K562 (cell line): Measurements from ENCODE around the gene HCRT. TPM values are rescaled to one million over a fixed set of nuclear protein-coding genes. Genes with fewer than 3 reads are reported as not detected.

Source experiments
- EP400 ChIP-seq: fragments of 450-650 bp; IDR thresholded peaks from 2 replicates; pipeline ENCODE4 v1.6.1; 2017; ENCODE audit warnings: antibody characterized with exemption, mild to moderate bottlenecking, moderate library complexity
- ERF ChIP-seq: fragments of 450-650 bp; formaldehyde crosslinking; IDR thresholded peaks from 2 replicates; pipeline ENCODE4 v1.4.0; 2020; ENCODE audit warnings: mild to moderate bottlenecking, mixed read lengths
- JUN ChIP-seq, 2 experiments: sonication (generic) in 1 of 2; formaldehyde crosslinking in 1 of 2; IDR thresholded peaks; 2 replicates each; pipeline versions ENCODE4 v1.6.1 to v1.8.0; 2012 to 2022; ENCODE audit warnings: borderline replicate concordance in 2 of 2, mild to moderate bottlenecking in 2 of 2, improper control_type of control experiment in 1 of 2, low read depth in 1 of 2, low read length in 1 of 2, missing genetic modification reagents in 1 of 2
- MTA1 ChIP-seq: fragments of 450-650 bp; IDR thresholded peaks from 2 replicates; pipeline ENCODE4 v1.6.1; 2017; ENCODE audit warnings: borderline replicate concordance
- MYC ChIP-seq, 2 experiments: fragments of 250-450 bp in 1 of 2; sonication (Bioruptor Pico) in 1 of 2; IDR thresholded peaks; 2 replicates each; pipeline versions ENCODE4 v1.5.1 to v1.6.1; 2012 to 2021; ENCODE audit warnings: low read depth in 2 of 2, borderline replicate concordance in 1 of 2, improper control_type of control experiment in 1 of 2, low read length in 1 of 2, mild to moderate bottlenecking in 1 of 2, moderate library complexity in 1 of 2
- NUFIP1 ChIP-seq: fragments of 450-650 bp; IDR thresholded peaks from 2 replicates; pipeline ENCODE4 v1.6.1; 2018; ENCODE audit not compliant: partially characterized antibody
- RBM39 ChIP-seq: fragments of 200-400 bp; formaldehyde crosslinking; optimal IDR thresholded peaks from 2 replicates; pipeline ENCODE3; 2018; ENCODE audit warnings: low read depth, low read length
- SMC3 ChIP-seq: conservative IDR thresholded peaks from 2 replicates; pipeline ENCODE4 v1.6.1; 2011; ENCODE audit warnings: low read depth, low read length, improper control_type of control experiment; ENCODE audit not compliant: insufficient read depth
- TOE1 ChIP-seq, 2 experiments: fragments of 450-650 bp in 1 of 2; sonication (generic) in 1 of 2; formaldehyde crosslinking in 1 of 2; IDR thresholded peaks; 2 replicates each; pipeline versions ENCODE4 v1.7.1 to v1.8.0; 2016 to 2022; ENCODE audit warnings: borderline replicate concordance in 2 of 2, mild to moderate bottlenecking in 2 of 2, antibody characterized with exemption in 1 of 2, inconsistent platforms in 1 of 2, low read depth in 1 of 2, missing genetic modification reagents in 1 of 2, moderate library complexity in 1 of 2
- WHSC1 ChIP-seq: IDR thresholded peaks from one replicate; pipeline ENCODE4 v1.6.1; 2012; ENCODE audit warnings: low read length, control low read depth, inconsistent platforms
- ZNF175 ChIP-seq: fragments of 200-800 bp; sonication (Bioruptor generic); IDR thresholded peaks from 2 replicates; pipeline ENCODE4 v1.6.1; 2016; ENCODE audit warnings: low read depth, mild to moderate bottlenecking, missing genetic modification characterization, missing compliant biosample characterization
- polyA plus RNA-seq, 8 experiments: library from polyadenylated mRNA; depleted of rRNA in 4 of 8; stranded (reverse) in 5 of 8; unstranded in 3 of 8; fragments of >200 nt; fragmentation: Nextera tagmentation in 2 of 8; fragmentation: Illumina TruSeq in 1 of 8; extraction: Ambion mirVana in 2 of 8; extraction: Trizol in 1 of 8; gene quantifications; 2 replicates each; pipeline versions ENCODE4 v1.2.1 to v1.2.3, GENCODE V29; 2011 to 2014; ENCODE audit warnings: inconsistent platforms in 1 of 8, missing spikeins in 1 of 8
- total RNA-seq, 7 experiments: library from RNA; depleted of rRNA in 6 of 7; stranded (reverse); fragments of >200 nt in 6 of 7; fragmentation: Illumina TruSeq in 2 of 7; extraction: Trizol in 2 of 7; gene quantifications; 2 replicates each; pipeline versions ENCODE4 v1.2.1 to v1.2.3, GENCODE V29; 2011 to 2021; ENCODE audit warnings: low replicate concordance in 1 of 7
- TF ChIP-seq, protein P1 (sequence below), 2 experiments: fragments of 450-650 bp; IDR thresholded peaks; 2 replicates each; pipeline ENCODE4 v1.6.1; 2018; ENCODE audit warnings: mild to moderate bottlenecking in 2 of 2, low read depth in 1 of 2; ENCODE audit not compliant: partially characterized antibody in 2 of 2
- TF ChIP-seq, protein P2 (sequence below): sonication (generic); formaldehyde crosslinking; IDR thresholded peaks from 2 replicates; pipeline ENCODE4 v1.8.1; 2023; ENCODE audit warnings: mild to moderate bottlenecking, missing genetic modification reagents
- TF ChIP-seq, protein P3 (sequence below): sonication (generic); formaldehyde crosslinking; IDR thresholded peaks from 2 replicates; pipeline ENCODE4 v1.5.0; 2020; ENCODE audit warnings: missing genetic modification reagents
- TF ChIP-seq, protein P4 (sequence below): fragments of 250-450 bp; sonication (Bioruptor Pico); IDR thresholded peaks from 2 replicates; pipeline ENCODE4 v1.8.0; 2021; ENCODE audit warnings: moderate library complexity, mild to moderate bottlenecking, inconsistent platforms

Gene HCRT
- total and polyA plus RNA-seq, 9 of the 15 experiments (the other 6 are each of a cell fraction or from before 2014, with no cell fraction given) = not detected

DNA sequence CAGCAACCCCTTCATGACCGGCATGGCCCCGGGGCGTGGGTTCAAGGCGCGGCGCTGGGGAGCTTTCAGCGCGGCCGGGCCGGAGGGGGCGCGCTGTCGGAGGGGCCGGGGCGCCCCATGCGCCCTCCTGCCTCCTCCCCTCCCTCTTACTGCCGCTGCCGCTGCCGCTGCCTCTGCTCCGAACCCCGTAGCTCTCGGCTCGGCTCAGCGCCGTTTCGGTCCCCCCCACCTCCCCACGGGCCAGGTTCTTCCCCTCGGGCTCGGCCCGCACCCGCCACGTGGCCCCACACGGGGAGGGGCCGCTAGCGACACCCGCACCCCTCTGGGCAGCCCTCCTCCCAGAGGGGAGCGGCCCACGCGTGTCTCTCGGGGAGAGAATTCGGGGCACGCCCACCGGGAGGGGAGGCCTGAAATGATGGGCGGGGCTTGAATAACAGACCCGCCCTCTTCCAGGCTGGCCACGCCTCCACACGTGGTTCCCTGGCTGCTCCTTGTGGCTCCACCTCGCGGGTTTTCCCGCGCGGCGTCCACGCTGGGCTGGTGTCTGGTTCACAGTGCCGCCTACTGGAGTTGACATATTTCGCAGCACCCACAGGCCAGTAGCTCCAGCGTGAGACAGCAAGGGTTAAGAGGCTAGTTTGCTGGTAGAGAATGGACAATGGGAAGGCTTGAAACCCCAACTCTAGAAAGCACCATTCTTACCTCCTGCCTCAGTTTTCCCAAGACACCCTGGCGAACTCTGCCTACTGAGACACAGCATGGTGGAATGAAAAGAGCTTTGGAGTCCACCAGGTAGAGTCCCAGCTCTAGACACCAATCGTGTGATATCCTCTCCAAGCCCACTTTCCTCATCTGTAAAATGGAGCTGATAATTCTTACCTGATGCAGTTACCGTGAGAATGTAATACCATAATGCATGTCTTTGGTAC is 4.1 kb downstream of the HCRT start, which contains the start of gene KCNH4 (continued):
- TF ChIP-seq, protein P1, sequence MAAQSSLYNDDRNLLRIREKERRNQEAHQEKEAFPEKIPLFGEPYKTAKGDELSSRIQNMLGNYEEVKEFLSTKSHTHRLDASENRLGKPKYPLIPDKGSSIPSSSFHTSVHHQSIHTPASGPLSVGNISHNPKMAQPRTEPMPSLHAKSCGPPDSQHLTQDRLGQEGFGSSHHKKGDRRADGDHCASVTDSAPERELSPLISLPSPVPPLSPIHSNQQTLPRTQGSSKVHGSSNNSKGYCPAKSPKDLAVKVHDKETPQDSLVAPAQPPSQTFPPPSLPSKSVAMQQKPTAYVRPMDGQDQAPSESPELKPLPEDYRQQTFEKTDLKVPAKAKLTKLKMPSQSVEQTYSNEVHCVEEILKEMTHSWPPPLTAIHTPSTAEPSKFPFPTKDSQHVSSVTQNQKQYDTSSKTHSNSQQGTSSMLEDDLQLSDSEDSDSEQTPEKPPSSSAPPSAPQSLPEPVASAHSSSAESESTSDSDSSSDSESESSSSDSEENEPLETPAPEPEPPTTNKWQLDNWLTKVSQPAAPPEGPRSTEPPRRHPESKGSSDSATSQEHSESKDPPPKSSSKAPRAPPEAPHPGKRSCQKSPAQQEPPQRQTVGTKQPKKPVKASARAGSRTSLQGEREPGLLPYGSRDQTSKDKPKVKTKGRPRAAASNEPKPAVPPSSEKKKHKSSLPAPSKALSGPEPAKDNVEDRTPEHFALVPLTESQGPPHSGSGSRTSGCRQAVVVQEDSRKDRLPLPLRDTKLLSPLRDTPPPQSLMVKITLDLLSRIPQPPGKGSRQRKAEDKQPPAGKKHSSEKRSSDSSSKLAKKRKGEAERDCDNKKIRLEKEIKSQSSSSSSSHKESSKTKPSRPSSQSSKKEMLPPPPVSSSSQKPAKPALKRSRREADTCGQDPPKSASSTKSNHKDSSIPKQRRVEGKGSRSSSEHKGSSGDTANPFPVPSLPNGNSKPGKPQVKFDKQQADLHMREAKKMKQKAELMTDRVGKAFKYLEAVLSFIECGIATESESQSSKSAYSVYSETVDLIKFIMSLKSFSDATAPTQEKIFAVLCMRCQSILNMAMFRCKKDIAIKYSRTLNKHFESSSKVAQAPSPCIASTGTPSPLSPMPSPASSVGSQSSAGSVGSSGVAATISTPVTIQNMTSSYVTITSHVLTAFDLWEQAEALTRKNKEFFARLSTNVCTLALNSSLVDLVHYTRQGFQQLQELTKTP (IDR thresholded peaks at IDR 0.05; ENCODE audit: low read depth in 1 of 2, partially characterized antibody in 2 of 2) = peak in 1 of 2 experiments; percentile 21
- TF ChIP-seq RBM39 = peak; percentile 61
- TF ChIP-seq, protein P2, sequence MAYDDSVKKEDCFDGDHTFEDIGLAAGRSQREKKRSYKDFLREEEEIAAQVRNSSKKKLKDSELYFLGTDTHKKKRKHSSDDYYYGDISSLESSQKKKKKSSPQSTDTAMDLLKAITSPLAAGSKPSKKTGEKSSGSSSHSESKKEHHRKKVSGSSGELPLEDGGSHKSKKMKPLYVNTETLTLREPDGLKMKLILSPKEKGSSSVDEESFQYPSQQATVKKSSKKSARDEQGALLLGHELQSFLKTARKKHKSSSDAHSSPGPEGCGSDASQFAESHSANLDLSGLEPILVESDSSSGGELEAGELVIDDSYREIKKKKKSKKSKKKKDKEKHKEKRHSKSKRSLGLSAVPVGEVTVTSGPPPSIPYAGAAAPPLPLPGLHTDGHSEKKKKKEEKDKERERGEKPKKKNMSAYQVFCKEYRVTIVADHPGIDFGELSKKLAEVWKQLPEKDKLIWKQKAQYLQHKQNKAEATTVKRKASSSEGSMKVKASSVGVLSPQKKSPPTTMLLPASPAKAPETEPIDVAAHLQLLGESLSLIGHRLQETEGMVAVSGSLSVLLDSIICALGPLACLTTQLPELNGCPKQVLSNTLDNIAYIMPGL (CRISPR knock-in tag) = peak; percentile 93; the same call in 1 of the 2 replicates
- TF ChIP-seq EP400 = peak; percentile 88
- TF ChIP-seq, protein P3, sequence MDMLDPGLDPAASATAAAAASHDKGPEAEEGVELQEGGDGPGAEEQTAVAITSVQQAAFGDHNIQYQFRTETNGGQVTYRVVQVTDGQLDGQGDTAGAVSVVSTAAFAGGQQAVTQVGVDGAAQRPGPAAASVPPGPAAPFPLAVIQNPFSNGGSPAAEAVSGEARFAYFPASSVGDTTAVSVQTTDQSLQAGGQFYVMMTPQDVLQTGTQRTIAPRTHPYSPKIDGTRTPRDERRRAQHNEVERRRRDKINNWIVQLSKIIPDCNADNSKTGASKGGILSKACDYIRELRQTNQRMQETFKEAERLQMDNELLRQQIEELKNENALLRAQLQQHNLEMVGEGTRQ = peak; percentile 88
- TF ChIP-seq TOE1 (IDR thresholded peaks at IDR 0.05; ENCODE audit: borderline replicate concordance) = peak; percentile 60; the same call in 1 of the 2 replicates
- peak; percentile 79; the same call in 1 of the 2 replicates for TF ChIP-seq TOE1 (CRISPR knock-in tag; IDR thresholded peaks at IDR 0.05; ENCODE audit: borderline replicate concordance, low read depth)
- TF ChIP-seq, protein P4, sequence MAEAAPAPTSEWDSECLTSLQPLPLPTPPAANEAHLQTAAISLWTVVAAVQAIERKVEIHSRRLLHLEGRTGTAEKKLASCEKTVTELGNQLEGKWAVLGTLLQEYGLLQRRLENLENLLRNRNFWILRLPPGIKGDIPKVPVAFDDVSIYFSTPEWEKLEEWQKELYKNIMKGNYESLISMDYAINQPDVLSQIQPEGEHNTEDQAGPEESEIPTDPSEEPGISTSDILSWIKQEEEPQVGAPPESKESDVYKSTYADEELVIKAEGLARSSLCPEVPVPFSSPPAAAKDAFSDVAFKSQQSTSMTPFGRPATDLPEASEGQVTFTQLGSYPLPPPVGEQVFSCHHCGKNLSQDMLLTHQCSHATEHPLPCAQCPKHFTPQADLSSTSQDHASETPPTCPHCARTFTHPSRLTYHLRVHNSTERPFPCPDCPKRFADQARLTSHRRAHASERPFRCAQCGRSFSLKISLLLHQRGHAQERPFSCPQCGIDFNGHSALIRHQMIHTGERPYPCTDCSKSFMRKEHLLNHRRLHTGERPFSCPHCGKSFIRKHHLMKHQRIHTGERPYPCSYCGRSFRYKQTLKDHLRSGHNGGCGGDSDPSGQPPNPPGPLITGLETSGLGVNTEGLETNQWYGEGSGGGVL (CRISPR knock-in tag) = no peak
- no peak for TF ChIP-seq ERF (CRISPR knock-in tag)
- TF ChIP-seq MTA1 = peak; percentile 74
- peak; percentile 60; the same call in 1 of the 2 replicates for TF ChIP-seq JUN (IDR thresholded peaks at IDR 0.05; ENCODE audit: borderline replicate concordance, low read depth, low read length)
- no peak for TF ChIP-seq JUN (CRISPR knock-in tag; IDR thresholded peaks at IDR 0.05; ENCODE audit: borderline replicate concordance)
- peak; percentile 68 for TF ChIP-seq SMC3
- TF ChIP-seq WHSC1 = no peak
- no peak for TF ChIP-seq NUFIP1
- 0 out of 2 replicates have a peak, but pooled peaks have one; percentile 18 for TF ChIP-seq ZNF175 (CRISPR knock-in tag)
- TF ChIP-seq MYC (IDR thresholded peaks at IDR 0.05; ENCODE audit: low read depth, low read length) = peak; percentile 99
- TF ChIP-seq MYC (CRISPR knock-in tag; IDR thresholded peaks at IDR 0.05; ENCODE audit: borderline replicate concordance, low read depth) = 0 out of 2 replicates have a peak, but pooled peaks have one; percentile 61
